GM12891 (cell line): Measurements from ENCODE around the gene CNN3.

Source experiments
- POLR2A ChIP-seq: IDR thresholded peaks from 2 replicates; pipeline ENCODE4 v1.6.1; 2011; ENCODE audit warnings: low read depth, low read length, control low read depth
- POLR2AphosphoS5 ChIP-seq: IDR thresholded peaks from 2 replicates; pipeline ENCODE4 v1.6.1; 2011; ENCODE audit warnings: low read depth, low read length, control low read depth
- POU2F2 ChIP-seq: IDR thresholded peaks from 2 replicates; pipeline ENCODE4 v1.6.1; 2011; ENCODE audit warnings: low read depth, mild to moderate bottlenecking, control low read depth, low read length, moderate library complexity
- SPI1 ChIP-seq: IDR thresholded peaks from 2 replicates; pipeline ENCODE4 v1.6.1; 2011; ENCODE audit warnings: low read depth, low read length, control low read depth
- TAF1 ChIP-seq: IDR thresholded peaks from 2 replicates; pipeline ENCODE4 v1.6.1; 2011; ENCODE audit warnings: low read depth, low read length, control low read depth

- TF ChIP-seq POLR2AphosphoS5: no peak
- no peak for TF ChIP-seq SPI1
- no peak for TF ChIP-seq POLR2A
- TF ChIP-seq POU2F2: no peak
- no peak for TF ChIP-seq TAF1
These were observed 25.1 kb downstream of the CNN3 start for GRCh38 chr1:94901841-94902240.
